OCI-LY7 (cell line): ENCODE results near the gene ABCC1.

Experiments used
- EZH2phosphoT487 ChIP-seq: fragments of 200-600 bp; sonication (generic); IDR thresholded peaks from 2 replicates; pipeline ENCODE4 v1.6.1; 2018; ENCODE audit warnings: low read depth, borderline replicate concordance, mild to moderate bottlenecking, mixed run types, antibody characterized with exemption, low read length, moderate library complexity, mixed read lengths
- TF ChIP-seq, protein P1 (sequence below): fragments of 200-600 bp; sonication (generic); conservative IDR thresholded peaks from 2 replicates; pipeline ENCODE4 v1.5.1; 2014; ENCODE audit warnings: mild to moderate bottlenecking, antibody characterized with exemption, low read length, moderate library complexity, mixed read lengths

DNA sequence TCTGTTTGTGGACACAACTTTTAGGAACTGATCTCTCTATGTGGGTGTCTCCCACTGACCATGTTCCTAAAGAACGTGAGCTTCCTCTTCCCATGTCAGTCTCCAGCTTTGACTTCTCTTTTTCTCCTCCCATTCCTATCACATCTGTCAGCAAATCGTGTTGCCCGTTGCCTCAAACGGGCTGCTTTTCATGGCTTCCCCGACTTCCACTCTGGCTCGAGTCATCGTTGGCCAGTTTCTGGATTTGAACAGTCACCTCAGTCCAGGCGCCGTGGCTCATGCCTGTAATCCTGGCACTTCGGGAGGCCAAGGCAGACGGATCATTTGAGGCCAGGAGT lies 5.4 kb downstream of the ABCC1 start:
- TF ChIP-seq, protein P1, sequence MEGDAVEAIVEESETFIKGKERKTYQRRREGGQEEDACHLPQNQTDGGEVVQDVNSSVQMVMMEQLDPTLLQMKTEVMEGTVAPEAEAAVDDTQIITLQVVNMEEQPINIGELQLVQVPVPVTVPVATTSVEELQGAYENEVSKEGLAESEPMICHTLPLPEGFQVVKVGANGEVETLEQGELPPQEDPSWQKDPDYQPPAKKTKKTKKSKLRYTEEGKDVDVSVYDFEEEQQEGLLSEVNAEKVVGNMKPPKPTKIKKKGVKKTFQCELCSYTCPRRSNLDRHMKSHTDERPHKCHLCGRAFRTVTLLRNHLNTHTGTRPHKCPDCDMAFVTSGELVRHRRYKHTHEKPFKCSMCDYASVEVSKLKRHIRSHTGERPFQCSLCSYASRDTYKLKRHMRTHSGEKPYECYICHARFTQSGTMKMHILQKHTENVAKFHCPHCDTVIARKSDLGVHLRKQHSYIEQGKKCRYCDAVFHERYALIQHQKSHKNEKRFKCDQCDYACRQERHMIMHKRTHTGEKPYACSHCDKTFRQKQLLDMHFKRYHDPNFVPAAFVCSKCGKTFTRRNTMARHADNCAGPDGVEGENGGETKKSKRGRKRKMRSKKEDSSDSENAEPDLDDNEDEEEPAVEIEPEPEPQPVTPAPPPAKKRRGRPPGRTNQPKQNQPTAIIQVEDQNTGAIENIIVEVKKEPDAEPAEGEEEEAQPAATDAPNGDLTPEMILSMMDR: no peak
- no peak for TF ChIP-seq EZH2phosphoT487
